Stimulated activated CD8-positive, alpha-beta memory T cell treated with anti-CD3 and anti-CD28 coated beads, Interleukin-12 subunit alpha, Interleukin-12 subunit beta, amount 100 ng/mL, for 1 hour (primary cell): ENCODE measurements around the gene SNCA.

Experiments used
- DNase-seq: peaks from one replicate; pipeline ENCODE4 v3.0.0-alpha.2; 2020; ENCODE audit warnings: low read depth

Gene SNCA

GRCh38 chr4:89753601-89754066 lies 83.3 kb downstream of the SNCA start:
- no peak for DNase-seq

GRCh38 chr4:89752932-89753598 lies 83.9 kb downstream of the SNCA start:
- DNase-seq: no peak

DNA sequence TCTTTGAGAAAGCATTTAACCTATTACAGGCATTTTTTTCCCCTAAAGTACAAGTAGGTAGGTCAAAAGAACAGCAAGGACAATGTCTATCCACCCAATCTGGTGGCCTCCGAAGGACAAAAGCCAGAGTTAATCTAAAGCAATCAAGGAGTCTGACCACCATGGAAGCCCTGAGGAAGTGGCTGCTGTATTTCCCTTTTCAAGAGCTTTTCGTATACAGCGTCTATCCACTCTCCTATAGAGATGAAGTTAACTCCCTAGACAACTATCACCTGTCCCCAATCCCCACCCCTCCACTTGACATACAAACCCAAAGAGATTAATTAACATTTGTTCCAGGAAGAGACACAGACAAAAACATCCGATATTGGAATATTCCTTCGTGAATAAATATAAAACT lies 85.5 kb downstream of the SNCA start:
- DNase-seq: no peak

DNA sequence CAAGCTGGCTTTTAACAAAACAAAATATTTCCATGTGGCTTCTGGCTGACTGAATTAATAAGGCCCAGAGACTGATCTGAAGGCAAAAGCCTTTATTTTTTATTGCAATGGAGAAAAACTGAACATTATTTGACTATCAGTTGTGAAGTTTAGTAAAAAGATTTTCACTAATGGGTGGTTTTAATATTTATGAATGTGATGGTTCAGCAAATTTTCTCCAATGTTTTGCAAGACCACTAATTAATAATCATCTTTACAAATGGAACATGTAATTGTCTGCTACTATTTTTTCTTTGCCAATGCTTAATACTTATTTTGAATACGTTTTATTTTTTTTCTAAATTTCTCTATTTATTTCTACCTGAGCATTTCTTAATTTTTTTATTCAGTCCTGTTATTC lies 90.6 kb downstream of the SNCA start:
- DNase-seq: no peak

GRCh38 chr4:89745708-89746107 lies 91.3 kb downstream of the SNCA start:
- DNase-seq: no peak

DNA sequence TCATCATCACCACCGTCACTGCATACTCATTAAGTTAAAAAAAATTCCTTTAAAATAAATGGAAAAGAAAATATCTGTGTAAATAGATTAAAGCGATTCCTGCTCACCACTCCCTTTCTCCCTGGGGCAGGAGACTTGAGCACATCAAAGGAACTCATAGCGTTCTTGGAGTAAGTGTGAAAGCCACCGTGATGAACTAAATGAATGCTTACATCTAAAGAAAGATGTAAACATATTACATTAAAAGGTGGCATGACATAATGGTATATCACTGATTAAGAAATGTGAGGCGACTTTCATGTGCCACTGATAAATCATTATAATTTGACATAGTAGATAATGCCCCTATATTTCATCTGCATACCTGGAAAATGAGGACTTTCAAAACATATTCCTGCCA lies 92.0 kb downstream of the SNCA start:
- no peak for DNase-seq

GRCh38 chr4:89741768-89742167 lies 95.2 kb downstream of the SNCA start:
- no peak for DNase-seq

GRCh38 chr4:89739311-89739988 lies 97.5 kb downstream of the SNCA start:
- DNase-seq: no peak

GRCh38 chr4:89737888-89738287 lies 99.1 kb downstream of the SNCA start:
- no peak for DNase-seq

DNA sequence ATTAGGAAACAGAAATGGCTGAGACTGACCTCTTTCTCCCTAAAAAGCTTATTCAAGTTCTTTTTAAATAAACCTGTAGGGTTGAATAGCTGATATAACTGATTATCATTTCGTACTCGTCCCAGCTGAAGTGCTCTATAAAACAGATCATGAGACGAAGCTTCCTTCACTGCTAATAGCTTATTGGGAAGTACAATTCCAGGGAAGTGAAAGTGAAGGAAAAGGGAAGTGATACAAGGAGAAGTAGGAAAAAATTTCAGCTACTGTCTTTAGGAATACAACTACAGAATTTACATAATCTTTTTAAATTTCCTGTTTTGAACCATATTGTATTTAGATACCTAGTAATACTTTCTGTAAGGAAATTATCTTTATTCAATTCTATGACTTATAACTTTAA lies 103.0 kb downstream of the SNCA start:
- no peak for DNase-seq

GRCh38 chr4:89727238-89727637 lies 109.7 kb downstream of the SNCA start:
- no peak for DNase-seq

DNA sequence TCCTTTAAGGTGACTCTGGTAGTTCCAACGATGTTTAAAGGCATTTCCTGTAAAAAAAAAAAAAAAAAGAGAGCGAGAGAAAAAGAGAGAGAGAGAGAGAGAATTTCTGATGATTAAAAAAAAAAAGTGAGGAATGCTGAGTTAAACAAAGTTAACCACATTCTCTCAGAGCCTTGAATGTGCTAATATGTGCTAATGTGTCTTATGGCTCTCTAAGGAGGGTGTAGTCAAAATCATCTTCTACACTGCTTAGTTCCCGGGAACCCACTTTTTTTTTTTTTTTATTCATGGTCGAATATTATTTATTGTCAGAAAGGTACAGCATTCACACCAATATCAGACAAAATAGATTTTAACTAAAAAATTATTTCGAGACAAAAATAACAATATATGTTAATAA lies 111.7 kb downstream of the SNCA start:
- no peak for DNase-seq

- DNase-seq: no peak
Observed at GRCh38 chr4:89724716-89725115, 112.2 kb downstream of the SNCA start.

DNA sequence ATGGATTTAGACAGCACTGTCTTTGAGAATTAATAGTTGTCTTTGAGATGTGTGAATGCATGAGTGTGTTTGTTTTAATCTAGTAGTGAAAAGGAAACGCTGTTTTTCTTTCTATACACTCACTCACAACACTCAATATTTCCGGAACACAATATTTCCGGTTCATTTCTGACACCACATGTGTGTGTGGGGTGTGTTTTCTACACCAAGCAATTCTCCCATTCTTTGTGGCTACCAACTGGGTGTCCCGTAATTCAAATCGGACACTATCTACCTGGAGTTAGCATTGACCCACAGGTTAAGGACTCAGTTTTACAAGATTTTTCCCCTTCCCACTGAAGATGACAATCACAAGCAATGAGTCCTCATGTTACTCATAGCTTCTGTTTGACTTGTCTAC lies 113.9 kb downstream of the SNCA start:
- DNase-seq: no peak

- no peak for DNase-seq
Observed at GRCh38 chr4:89722517-89722916, 114.4 kb downstream of the SNCA start.

DNA sequence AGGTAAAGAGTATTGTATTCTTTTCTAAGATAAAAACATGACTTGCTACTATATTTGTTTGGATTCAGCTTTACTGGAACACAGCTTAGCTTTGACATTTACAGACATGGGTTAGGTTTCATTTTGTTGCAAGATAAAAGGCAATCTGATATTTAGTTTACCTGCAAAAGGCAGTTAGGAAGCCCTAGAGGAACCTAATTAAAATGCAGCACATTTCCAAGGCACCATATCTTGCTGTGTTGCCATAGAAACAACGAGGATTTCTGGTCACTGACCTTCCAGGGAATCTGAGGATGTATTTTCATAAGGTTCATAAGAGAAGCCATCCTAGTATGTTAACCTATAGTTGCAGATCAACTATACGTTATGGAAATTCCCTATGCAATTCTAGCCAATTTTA lies 116.0 kb downstream of the SNCA start:
- DNase-seq: no peak

DNA sequence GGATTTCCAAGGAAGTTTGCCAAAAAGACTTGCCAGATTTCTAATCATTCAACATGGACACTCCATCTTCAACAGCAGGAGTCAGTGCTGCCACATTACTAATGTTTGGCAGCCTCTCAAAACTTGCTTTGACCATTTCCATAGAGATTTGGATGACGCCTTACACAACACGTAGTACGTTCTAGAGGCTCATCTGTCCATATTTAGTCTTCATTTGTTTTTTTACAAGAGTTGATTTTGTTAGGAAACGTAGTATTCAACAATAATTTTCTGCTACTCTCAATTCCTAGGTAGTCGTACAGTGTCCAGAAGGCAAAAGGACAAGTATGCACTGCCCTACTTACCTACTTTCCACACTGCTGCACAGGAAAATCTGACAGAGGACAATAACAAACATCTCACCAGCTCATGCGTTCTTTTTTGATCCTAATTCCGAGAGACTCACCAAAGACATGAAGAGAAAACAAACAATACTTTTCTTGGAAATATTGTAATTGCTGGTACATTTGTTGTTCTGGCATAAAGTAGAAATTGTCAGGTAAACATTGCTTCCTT lies 117.3 kb downstream of the SNCA start:
- no peak for DNase-seq

- DNase-seq: no peak
Observed at GRCh38 chr4:89716893-89717292, 120.1 kb downstream of the SNCA start.

DNA sequence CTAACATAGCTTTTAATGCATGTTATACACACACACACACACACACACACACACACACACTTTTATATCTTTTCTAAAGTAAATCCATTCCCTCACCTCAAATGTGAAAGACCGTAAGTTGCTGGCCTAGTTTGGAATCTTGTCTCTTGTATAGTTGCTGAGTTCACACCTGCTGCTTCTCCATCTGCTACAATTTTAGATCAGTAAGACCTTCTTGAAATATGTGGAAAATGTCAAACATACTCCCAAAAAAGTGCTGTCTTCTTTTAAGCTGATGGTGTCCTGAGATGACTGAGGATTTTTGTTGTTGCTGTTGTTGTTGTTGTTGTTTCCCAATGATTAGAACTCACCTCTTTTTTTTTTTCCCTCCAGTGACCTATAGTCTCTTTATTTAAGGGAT lies 121.3 kb downstream of the SNCA start:
- no peak for DNase-seq

GRCh38 chr4:89712827-89713226 lies 124.1 kb downstream of the SNCA start:
- DNase-seq: no peak

DNA sequence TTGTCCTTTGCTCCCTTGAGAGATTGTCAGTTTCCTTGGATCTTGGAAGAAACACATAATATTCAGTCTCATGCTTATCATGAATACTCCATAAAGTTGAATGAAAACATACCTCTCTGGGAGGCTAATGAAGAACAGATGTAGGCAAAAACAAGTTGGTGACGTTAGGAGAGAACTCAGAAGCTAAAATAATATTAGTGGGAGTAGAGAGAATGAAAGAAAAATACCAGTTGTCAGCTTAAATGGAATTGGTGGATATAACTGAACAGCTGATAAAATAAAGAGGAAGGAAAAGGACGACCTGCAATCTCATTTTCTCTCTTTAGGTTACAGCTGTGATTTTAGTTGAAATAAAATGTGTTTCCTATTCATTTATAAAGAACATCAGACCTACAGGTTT lies 124.8 kb downstream of the SNCA start:
- no peak for DNase-seq

DNA sequence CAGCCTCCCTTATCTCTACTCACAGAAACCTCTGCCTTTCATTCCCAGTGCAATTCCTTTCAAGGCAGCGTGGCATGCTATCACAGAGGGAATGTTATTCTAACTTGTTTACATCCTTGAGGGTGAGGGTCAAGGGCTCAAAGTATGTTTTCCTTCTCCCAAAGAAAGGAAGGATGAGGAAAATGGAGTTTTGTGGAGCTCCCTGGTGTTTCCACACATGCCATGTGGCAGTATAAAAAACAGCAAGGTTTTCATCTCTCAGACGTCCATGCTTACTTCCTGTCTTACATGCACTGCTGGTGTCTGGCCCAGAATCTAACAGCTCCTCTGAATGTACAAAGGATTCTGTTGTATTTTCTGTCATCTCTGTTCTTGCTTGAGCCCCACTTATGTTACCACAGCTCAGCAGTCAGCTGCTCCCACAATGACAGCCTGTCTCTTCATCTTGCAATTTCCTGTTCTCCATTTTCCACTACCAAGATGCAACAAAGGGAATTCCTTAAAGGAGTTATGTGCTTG lies 128.0 kb downstream of the SNCA start:
- DNase-seq: no peak

- no peak for DNase-seq
Observed at GRCh38 chr4:89707467-89707866, 129.5 kb downstream of the SNCA start.
